H1 (cell line): Measurements from ENCODE around the gene HSPA1L. TPM values are rescaled to one million over a fixed set of nuclear protein-coding genes. Genes with fewer than 3 reads are reported as not detected.

Experiments
- CTCF ChIA-PET: fragments of 300-600 bp; sonication (Branson Sonifier 250); formaldehyde crosslinking; loops from one replicate; lab custom pipeline; 2021; ENCODE audit not compliant: partially characterized antibody; lab: Charles Lee
- POLR2A ChIA-PET: fragments of 300-600 bp; sonication (Branson Sonifier 250); formaldehyde crosslinking; loops from one replicate; lab custom pipeline; 2021; ENCODE audit warnings: inconsistent platforms; ENCODE audit not compliant: partially characterized antibody; lab: Charles Lee
- DNase-seq, 2 experiments: peaks; one replicate each; pipeline versions ENCODE4 v3.0.0 to v3.0.0-alpha.2; 2010 to 2022; ENCODE audit warnings: low spot score in 2 of 2, low read depth in 1 of 2, mixed read lengths in 1 of 2
- FAIRE-seq: peaks from 2 replicates; lab custom pipeline; 2011; peaks lifted over from hg19 to GRCh38; lab: Jason Lieb, UNC
- H2AFZ ChIP-seq: 2 replicates; pipeline ENCODE4 v1.8.1; 2012; ENCODE audit warnings: low read length, inconsistent platforms
- H2AK5ac ChIP-seq: 2 replicates; pipeline ENCODE4 v1.6.1; 2013; ENCODE audit warnings: low read depth, low read length
- H2BK120ac ChIP-seq: replicated peaks from 2 replicates; pipeline ENCODE3; 2013; ENCODE audit warnings: low read depth, low read length, inconsistent platforms
- H2BK12ac ChIP-seq: 2 replicates; pipeline ENCODE4 v1.6.1; 2013; ENCODE audit warnings: low read depth, low read length
- H2BK15ac ChIP-seq: 2 replicates; pipeline ENCODE4 v1.6.1; 2013; ENCODE audit warnings: low read length
- H2BK20ac ChIP-seq: 2 replicates; pipeline ENCODE4 v1.6.1; 2013; ENCODE audit warnings: low read length
- H2BK5ac ChIP-seq: 2 replicates; pipeline ENCODE4 v1.6.1; 2013; ENCODE audit warnings: low read depth, low read length
- H3K14ac ChIP-seq: 2 replicates; pipeline ENCODE4 v1.6.1; 2013; ENCODE audit warnings: inconsistent platforms; ENCODE audit not compliant: insufficient read length
- H3K18ac ChIP-seq: 2 replicates; pipeline ENCODE4 v1.6.1; 2013; ENCODE audit warnings: low read length; ENCODE audit errors: extremely low read depth
- H3K23ac ChIP-seq: 2 replicates; pipeline ENCODE4 v1.6.1; 2013; ENCODE audit warnings: inconsistent platforms; ENCODE audit not compliant: insufficient read length
- H3K23me2 ChIP-seq: 2 replicates; pipeline ENCODE4 v1.6.1; 2013; ENCODE audit warnings: low read depth, low read length
- H3K27ac ChIP-seq: 2 replicates; pipeline ENCODE4 v1.6.1; 2011; ENCODE audit warnings: low read depth, low read length, inconsistent platforms
- H3K27me3 ChIP-seq, 4 experiments: replicated peaks in 1 of 4; 1 replicate in 1 of 4; 2 replicates in 3 of 4; pipeline versions ENCODE4 v1.6.1 to v1.8.1; 2011 to 2013; ENCODE audit warnings: low read length in 3 of 4, mild to moderate bottlenecking in 3 of 4, inconsistent platforms in 2 of 4, mixed read lengths in 2 of 4, moderate library complexity in 1 of 4; ENCODE audit not compliant: control insufficient read depth in 3 of 4, insufficient read depth in 3 of 4; ENCODE audit errors: extremely low read depth in 1 of 4
- H3K36me3 ChIP-seq, 4 experiments: 2 replicates each; pipeline versions ENCODE4 v1.6.1 to v1.8.1; 2011 to 2013; ENCODE audit warnings: mild to moderate bottlenecking in 4 of 4, low read length in 3 of 4, moderate library complexity in 2 of 4, control low read depth in 1 of 4, inconsistent platforms in 1 of 4; ENCODE audit not compliant: insufficient read depth in 4 of 4, control insufficient read depth in 2 of 4
- H3K4ac ChIP-seq: replicated peaks from 2 replicates; pipeline ENCODE3; 2013; ENCODE audit warnings: low read length, low read depth, mixed read lengths, inconsistent platforms; ENCODE audit not compliant: insufficient read length
- H3K4me1 ChIP-seq, 4 experiments: replicated peaks in 1 of 4; 1 replicate in 1 of 4; 2 replicates in 3 of 4; pipeline versions ENCODE4 v1.6.1 to v1.8.1; 2011 to 2013; ENCODE audit warnings: low read length in 3 of 4, inconsistent platforms in 2 of 4, mixed read lengths in 1 of 4; ENCODE audit not compliant: insufficient read depth in 4 of 4, control insufficient read depth in 3 of 4
- H3K4me2 ChIP-seq, 2 experiments: 2 replicates each; pipeline versions ENCODE4 v1.6.1 to v1.8.1; 2011 to 2013; ENCODE audit warnings: low read depth in 2 of 2, low read length in 2 of 2, control low read depth in 1 of 2, inconsistent platforms in 1 of 2, mild to moderate bottlenecking in 1 of 2; ENCODE audit not compliant: insufficient read depth in 1 of 2
- H3K4me3 ChIP-seq, 4 experiments: fragments of 200-600, 300-600 bp in 1 of 4; sonication (generic), shearing (Covaris generic), sonication (Bioruptor Twin) in 1 of 4; 2 replicates each; pipeline versions ENCODE4 v1.5.1 to v1.8.1; 2011 to 2016; ENCODE audit warnings: low read length in 4 of 4, low read depth in 3 of 4, control low read depth in 2 of 4, inconsistent platforms in 2 of 4, mild to moderate bottlenecking in 2 of 4, mixed read lengths in 1 of 4, moderate library complexity in 1 of 4; ENCODE audit not compliant: insufficient read depth in 2 of 4; ENCODE audit errors: extremely low read depth in 1 of 4
- H3K56ac ChIP-seq: replicated peaks from 2 replicates; pipeline ENCODE3; 2013; ENCODE audit warnings: low read depth, mild to moderate bottlenecking, mixed read lengths, low read length, inconsistent platforms; ENCODE audit not compliant: insufficient read length
- H3K79me1 ChIP-seq: 2 replicates; pipeline ENCODE4 v1.6.1; 2013; ENCODE audit warnings: low read depth, low read length, control low read depth
- H3K79me2 ChIP-seq, 2 experiments: 2 replicates each; pipeline versions ENCODE4 v1.6.1 to v1.8.1; 2012 to 2013; ENCODE audit warnings: low read length in 2 of 2, mild to moderate bottlenecking in 2 of 2, inconsistent platforms in 1 of 2; ENCODE audit not compliant: insufficient read depth in 2 of 2, control insufficient read depth in 1 of 2
- H3K9ac ChIP-seq, 4 experiments: replicated peaks in 1 of 4; 1 replicate in 1 of 4; 2 replicates in 3 of 4; pipeline versions ENCODE4 v1.6.1 to v1.8.1; 2011 to 2013; ENCODE audit warnings: low read depth in 3 of 4, low read length in 3 of 4, control low read depth in 2 of 4, mild to moderate bottlenecking in 2 of 4, moderate library complexity in 2 of 4, inconsistent platforms in 1 of 4; ENCODE audit errors: extremely low read depth in 1 of 4
- H3K9me3 ChIP-seq, 2 experiments: 2 replicates each; pipeline versions ENCODE4 v1.6.1 to v1.8.1; 2012 to 2013; ENCODE audit warnings: mild to moderate bottlenecking in 2 of 2, moderate library complexity in 2 of 2, control low read depth in 1 of 2, inconsistent platforms in 1 of 2, low read depth in 1 of 2, low read length in 1 of 2, mixed read lengths in 1 of 2; ENCODE audit not compliant: insufficient read depth in 2 of 2
- H4K20me1 ChIP-seq, 2 experiments: replicated peaks in 1 of 2; 2 replicates each; pipeline versions ENCODE3 to v1.8.1; 2011 to 2013; ENCODE audit warnings: inconsistent platforms in 2 of 2, low read length in 2 of 2, mild to moderate bottlenecking in 1 of 2; ENCODE audit not compliant: insufficient read depth in 2 of 2, control insufficient read depth in 1 of 2
- H4K5ac ChIP-seq: 2 replicates; pipeline ENCODE4 v1.6.1; 2013; ENCODE audit warnings: low read length, low read depth, mixed read lengths, inconsistent platforms; ENCODE audit not compliant: insufficient read length
- H4K8ac ChIP-seq: 2 replicates; pipeline ENCODE4 v1.8.0; 2013; ENCODE audit warnings: mild to moderate bottlenecking, moderate library complexity, low read length, inconsistent platforms; ENCODE audit not compliant: insufficient read depth; ENCODE audit errors: extremely low read depth
- H4K91ac ChIP-seq: replicated peaks from 2 replicates; pipeline ENCODE3; 2013; ENCODE audit warnings: low read length, mixed read lengths, inconsistent platforms; ENCODE audit not compliant: insufficient read length
- ASH2L ChIP-seq: fragments of 200-600, 300-600 bp; sonication (generic); IDR thresholded peaks from one replicate; pipeline ENCODE4 v1.7.1; 2017; ENCODE audit warnings: low read length
- BRCA1 ChIP-seq: IDR thresholded peaks from 2 replicates; pipeline ENCODE4 v1.6.1; 2012; ENCODE audit warnings: low read depth, low read length, improper control_type of control experiment
- FOSL1 ChIP-seq: IDR thresholded peaks from 2 replicates; pipeline ENCODE4 v1.6.1; 2011; ENCODE audit warnings: mild to moderate bottlenecking, low read depth, low read length, moderate library complexity; ENCODE audit not compliant: insufficient read depth
- HDAC2 ChIP-seq, 2 experiments: fragments of 300-600 bp in 1 of 2; sonication (generic) in 1 of 2; IDR thresholded peaks; 2 replicates each; pipeline ENCODE4 v1.6.1; 2011 to 2012; ENCODE audit warnings: low read depth in 2 of 2, low read length in 2 of 2, mild to moderate bottlenecking in 2 of 2, moderate library complexity in 2 of 2, borderline replicate concordance in 1 of 2, inconsistent platforms in 1 of 2
- MAFK ChIP-seq: IDR thresholded peaks from 2 replicates; pipeline ENCODE4 v1.6.1; 2012; ENCODE audit warnings: low read depth, mild to moderate bottlenecking, improper control_type of control experiment, low read length
- RFX5 ChIP-seq: IDR thresholded peaks from 2 replicates; pipeline ENCODE4 v1.6.1; 2011; ENCODE audit warnings: low read depth, low read length, improper control_type of control experiment, borderline replicate concordance
- SIX5 ChIP-seq: IDR thresholded peaks from 2 replicates; pipeline ENCODE4 v1.6.1; 2011; ENCODE audit warnings: mild to moderate bottlenecking, low read depth, low read length
- TCF12 ChIP-seq: IDR thresholded peaks from 2 replicates; pipeline ENCODE4 v1.6.1; 2011; ENCODE audit warnings: low read depth, mild to moderate bottlenecking, low read length
- ZNF274 ChIP-seq: IDR thresholded peaks from 2 replicates; pipeline ENCODE4 v1.7.0; 2012; ENCODE audit warnings: low read length, borderline replicate concordance; ENCODE audit errors: extremely low read depth
- WGBS, 2 experiments: shearing (Covaris generic) in 1 of 2; methylation state at CpG; one replicate each; pipeline versions ENCODE4 v1.1.6 to v1.1.7; 2013 to 2015; ENCODE audit warnings: low lambda C conversion rate in 2 of 2, mixed read lengths in 2 of 2, inconsistent platforms in 1 of 2, low coverage in 1 of 2, missing lambda C conversion rate in 1 of 2; ENCODE audit not compliant: insufficient replicate concordance in 2 of 2, insufficient coverage in 1 of 2, insufficient read length in 1 of 2; ENCODE audit errors: extremely low coverage in 1 of 2, missing lambda C conversion rate in 1 of 2; 5-methylcytosine and 5-hydroxymethylcytosine counted together
- polyA plus RNA-seq, 7 experiments: library from polyadenylated mRNA; depleted of rRNA in 3 of 7; stranded (reverse) in 5 of 7; unstranded in 2 of 7; fragments of >200 nt in 5 of 7; fragments of 200-250 nt in 2 of 7; gene quantifications; 1 replicate in 5 of 7; 2 replicates in 1 of 7; 4 replicates in 1 of 7; pipeline versions ENCODE4 v1.2.1 to v1.2.3, GENCODE V29; 2011 to 2013; ENCODE audit warnings: missing spikeins in 2 of 7, mixed read lengths in 2 of 7
- total RNA-seq: library from RNA; stranded (reverse); fragmentation: NEBNext Ultra II Directional; extraction: Animal tissue kit (Norgen Biotek cat#: 25700); gene quantifications from 2 replicates; pipeline ENCODE4 v1.2.1, GENCODE V29; 2021
- TF ChIP-seq, protein P1 (sequence below): IDR thresholded peaks from 2 replicates; pipeline ENCODE4 v1.6.1; 2011; ENCODE audit warnings: low read length, improper control_type of control experiment
- TF ChIP-seq, protein P2 (sequence below): IDR thresholded peaks from 2 replicates; pipeline ENCODE4 v1.6.1; 2012; ENCODE audit warnings: inconsistent platforms

HSPA1L gene
- total and polyA plus RNA-seq, 2 of the 8 experiments (the other 6 are each of a cell fraction or from before 2014, with no cell fraction given): 1.00 to 1.9 TPM

DNA sequence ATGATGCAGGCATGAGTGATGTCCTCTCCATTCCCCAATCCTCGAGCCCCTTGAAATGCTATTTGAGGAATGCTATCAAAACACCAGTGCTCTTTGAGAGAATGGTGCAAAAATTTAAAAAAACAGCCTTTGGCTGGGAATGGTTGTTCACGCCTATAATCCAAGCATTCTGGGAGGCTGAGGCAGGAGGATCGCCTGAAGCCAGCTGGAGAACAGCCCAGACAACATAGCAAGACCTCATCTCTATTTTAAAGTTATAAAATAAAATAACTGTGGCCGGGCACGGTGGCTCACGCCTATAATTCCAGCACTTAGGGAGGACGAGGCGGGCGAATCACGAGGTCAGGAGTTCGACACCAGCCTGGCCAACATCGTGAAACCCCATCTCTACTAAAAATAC, 15.3 kb downstream of the HSPA1L start:
- CTCF ChIA-PET: interaction anchor here (0.8 to 5.9 kb wide), 4 partner anchors 8 to 76 kb away, joined by 3 to 28 read pairs (median 7); partner anchors contain the start of genes HSPA1A, HSPA1L and MPIG6B
- Histone ChIP-seq H3K27me3 (no peaks in the 10 kb centered on the region), H3K4me2 (no peak overlapping the region), H2BK15ac (no peak overlapping the region), H3K36me3 (peaks cover 3 to 36% (median 15%) of the 10 kb centered on the region in 4 experiments; a peak in 6 of 8 replicates), H4K20me1 (peaks cover 1 to 2% of the 10 kb centered on the region in 2 experiments), H4K5ac (no peak overlapping the region), H3K23ac (no peak overlapping the region), H3K79me2 (peaks cover 0 to 7% of the 10 kb centered on the region in 2 experiments; a peak in 2 of 4 replicates), H3K27ac (no peak overlapping the region), H3K23me2 (peaks cover under 1% of the 10 kb centered on the region; the same call in 1 of the 2 replicates), H2BK12ac (no peak overlapping the region), H3K4me1 (no peaks in the 10 kb centered on the region; a peak in 1 of 7 replicates), H3K9me3 (no peaks in the 10 kb centered on the region), H3K4ac (no peak overlapping the region), H4K8ac (no peak overlapping the region), H2AFZ (no peak overlapping the region), H2BK20ac (no peak overlapping the region), H3K18ac (no peak overlapping the region), H4K91ac (no peak overlapping the region), H3K14ac (no peak overlapping the region), H2AK5ac (no peak overlapping the region), H3K4me3 (no peak overlapping the region), H3K9ac (no peak overlapping the region), H2BK5ac (no peak overlapping the region), H3K79me1 (peaks cover 3% of the 10 kb centered on the region; the same call in 1 of the 2 replicates), H2BK120ac (no peak overlapping the region), H3K56ac (no peak overlapping the region)
- POLR2A ChIA-PET: interaction anchor here (0.7 to 7.6 kb wide), 10 partner anchors 11 to 75 kb away, joined by 3 to 81 read pairs (median 4); partner anchors contain the start of gene HSPA1A
- DNase-seq: no peak
- FAIRE-seq: no peak
- WGBS, 2 experiments: 96% methylated on average over 12 of the region's 12 CpGs; no CpG with 5 or more reads in 1 of the 2 experiments
- TF ChIP-seq ZNF274 (no peak), RFX5 (no peak), MAFK (no peak), FOSL1 (no peak), BRCA1 (no peak), HDAC2 (IDR thresholded peaks at IDR 0.05; ENCODE audit: borderline replicate concordance in 1 of 2, low read depth in 2 of 2, low read length in 2 of 2) (no peak), SIX5 (no peak), ASH2L (no peak), TCF12 (no peak)
- TF ChIP-seq, protein P1, sequence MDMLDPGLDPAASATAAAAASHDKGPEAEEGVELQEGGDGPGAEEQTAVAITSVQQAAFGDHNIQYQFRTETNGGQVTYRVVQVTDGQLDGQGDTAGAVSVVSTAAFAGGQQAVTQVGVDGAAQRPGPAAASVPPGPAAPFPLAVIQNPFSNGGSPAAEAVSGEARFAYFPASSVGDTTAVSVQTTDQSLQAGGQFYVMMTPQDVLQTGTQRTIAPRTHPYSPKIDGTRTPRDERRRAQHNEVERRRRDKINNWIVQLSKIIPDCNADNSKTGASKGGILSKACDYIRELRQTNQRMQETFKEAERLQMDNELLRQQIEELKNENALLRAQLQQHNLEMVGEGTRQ: no peak
- TF ChIP-seq, protein P2, sequence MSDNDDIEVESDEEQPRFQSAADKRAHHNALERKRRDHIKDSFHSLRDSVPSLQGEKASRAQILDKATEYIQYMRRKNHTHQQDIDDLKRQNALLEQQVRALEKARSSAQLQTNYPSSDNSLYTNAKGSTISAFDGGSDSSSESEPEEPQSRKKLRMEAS: no peak
